Erythroblast (primary cell): ENCODE measurements around the gene GPA33.

Experiments
- GATA1 ChIP-seq: IDR thresholded peaks from 2 replicates; pipeline ENCODE4 v1.6.1; 2011; ENCODE audit warnings: low read depth, mild to moderate bottlenecking, control low read depth, low read length, moderate library complexity
- POLR2A ChIP-seq: IDR thresholded peaks from 2 replicates; pipeline ENCODE4 v1.6.1; 2011; ENCODE audit warnings: mild to moderate bottlenecking, low read length

DNA sequence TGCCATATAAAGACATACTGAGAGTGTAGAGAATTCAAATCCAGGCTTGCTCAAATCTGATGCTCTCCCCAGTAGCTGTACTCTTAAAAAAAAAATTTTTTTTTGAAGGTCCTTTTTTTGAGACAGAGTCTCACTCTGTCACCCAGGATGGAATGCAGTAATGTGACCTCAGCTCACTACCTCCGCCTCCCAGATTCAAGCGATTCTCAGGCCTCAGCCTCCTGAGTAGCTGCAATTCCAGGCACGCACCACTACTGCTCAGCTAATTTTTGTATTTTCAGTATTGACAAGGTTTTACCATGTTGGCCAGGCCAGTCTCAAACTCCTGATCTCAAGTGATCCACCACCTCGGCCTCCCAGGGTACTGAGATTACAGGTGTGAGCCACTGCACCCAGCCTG, 32.4 kb upstream of the GPA33 start:
- TF ChIP-seq POLR2A: no peak
- TF ChIP-seq GATA1: no peak
